Keratinocyte (primary cell): ENCODE data around the gene COPA. TPM values are rescaled to one million over a fixed set of nuclear protein-coding genes. Genes with fewer than 3 reads are reported as not detected.

ENCODE experiments used
- DNase-seq: peaks from one replicate; pipeline ENCODE4 v3.0.0-alpha.2; 2011; ENCODE audit warnings: low read depth, missing footprints, low spot score
- FAIRE-seq: peaks from 2 replicates; lab custom pipeline; 2011; peaks lifted over from hg19 to GRCh38; lab: Jason Lieb, UNC
- H2AFZ ChIP-seq: 2 replicates; pipeline ENCODE4 v1.6.0; 2012; ENCODE audit warnings: low read length, control low read depth, inconsistent platforms; ENCODE audit not compliant: control insufficient read depth
- H3K27ac ChIP-seq: 2 replicates; pipeline ENCODE4 v1.5.1; 2011; ENCODE audit warnings: low read length; ENCODE audit not compliant: control insufficient read depth, insufficient read depth
- H3K27me3 ChIP-seq: 3 replicates; pipeline ENCODE4 v1.6.0; 2011; ENCODE audit warnings: low read length; ENCODE audit not compliant: control insufficient read depth, insufficient read depth; ENCODE audit errors: extremely low read depth
- H3K36me3 ChIP-seq, 2 experiments: 2 replicates in 1 of 2; 3 replicates in 1 of 2; pipeline ENCODE4 v1.5.1; 2011; ENCODE audit warnings: low read length in 2 of 2, mild to moderate bottlenecking in 1 of 2; ENCODE audit not compliant: control insufficient read depth in 2 of 2, insufficient read depth in 2 of 2; ENCODE audit errors: extremely low read depth in 1 of 2
- H3K4me1 ChIP-seq: 3 replicates; pipeline ENCODE4 v1.5.1; 2011; ENCODE audit warnings: low read length; ENCODE audit not compliant: control insufficient read depth, insufficient read depth; ENCODE audit errors: extremely low read depth
- H3K4me2 ChIP-seq: 3 replicates; pipeline ENCODE4 v1.6.0; 2011; ENCODE audit warnings: low read depth, low read length; ENCODE audit not compliant: control insufficient read depth, insufficient read depth; ENCODE audit errors: extremely low read depth
- H3K4me3 ChIP-seq, 3 experiments: fragments of 200-600 bp in 1 of 3; sonication (generic) in 1 of 3; 2 replicates in 2 of 3; 3 replicates in 1 of 3; pipeline ENCODE4 v1.5.1; 2011 to 2016; ENCODE audit warnings: low read length in 3 of 3, mild to moderate bottlenecking in 3 of 3, control low read depth in 2 of 3, inconsistent platforms in 1 of 3, low read depth in 1 of 3, mixed read lengths in 1 of 3, mixed run types in 1 of 3, moderate library complexity in 1 of 3; ENCODE audit not compliant: control insufficient read depth in 2 of 3, insufficient read depth in 2 of 3; ENCODE audit errors: extremely low read depth in 1 of 3
- H3K79me2 ChIP-seq: 2 replicates; pipeline ENCODE4 v1.6.0; 2012; ENCODE audit warnings: low read length; ENCODE audit not compliant: control insufficient read depth, insufficient read depth
- H3K9ac ChIP-seq: 3 replicates; pipeline ENCODE4 v1.6.0; 2011; ENCODE audit warnings: low read length; ENCODE audit not compliant: control insufficient read depth, insufficient read depth; ENCODE audit errors: extremely low read depth
- H3K9me1 ChIP-seq: 3 replicates; pipeline ENCODE4 v1.6.0; 2011; ENCODE audit warnings: low read length; ENCODE audit not compliant: control insufficient read depth, insufficient read depth; ENCODE audit errors: extremely low read depth
- H3K9me3 ChIP-seq: 2 replicates; pipeline ENCODE4 v1.5.1; 2012; ENCODE audit warnings: low read depth, low read length; ENCODE audit not compliant: control insufficient read depth
- H4K20me1 ChIP-seq: 3 replicates; pipeline ENCODE4 v1.6.0; 2011; ENCODE audit warnings: low read length; ENCODE audit not compliant: control insufficient read depth, insufficient read depth; ENCODE audit errors: extremely low read depth
- EZH2 ChIP-seq: IDR thresholded peaks from one replicate; pipeline ENCODE4 v1.6.1; 2012; ENCODE audit warnings: inconsistent platforms, mild to moderate bottlenecking, low read length, moderate library complexity
- dilution Hi-C: fragments of 300-500 bp; cut with MboI; formaldehyde crosslinking; loops from one replicate; pipeline ENCODE4 v1.7.0; 2020; ENCODE audit warnings: low sequenced_read_pairs; ENCODE audit not compliant: extremely low pct_ligation_motif_present
- polyA plus RNA-seq, 5 experiments: library from polyadenylated mRNA; depleted of rRNA in 3 of 5; stranded (reverse) in 3 of 5; stranded (forward) in 1 of 5; unstranded in 1 of 5; fragments of >200 nt; gene quantifications; 1 replicate in 1 of 5; 2 replicates in 3 of 5; 3 replicates in 1 of 5; pipeline versions ENCODE4 v1.2.1 to v1.2.3, GENCODE V29; 2011 to 2012; ENCODE audit warnings: missing spikeins in 2 of 5, low read depth in 1 of 5, low replicate concordance in 1 of 5
- TF ChIP-seq, protein P1 (sequence below), 3 experiments: IDR thresholded peaks in 1 of 3; conservative IDR thresholded peaks in 1 of 3; optimal IDR thresholded peaks in 1 of 3; 2 replicates in 2 of 3; 3 replicates in 1 of 3; pipeline versions ENCODE3 to v1.5.1; 2011; ENCODE audit warnings: low read length in 3 of 3, mild to moderate bottlenecking in 3 of 3, moderate library complexity in 2 of 3, control low read depth in 1 of 3, inconsistent platforms in 1 of 3; ENCODE audit not compliant: insufficient read depth in 2 of 3; ENCODE audit errors: extremely low read depth in 1 of 3

Gene COPA
- polyA plus RNA-seq, 1 donor (not counting 4 experiments of a cell fraction or from before 2014, with no cell fraction given) = 169 TPM

DNA sequence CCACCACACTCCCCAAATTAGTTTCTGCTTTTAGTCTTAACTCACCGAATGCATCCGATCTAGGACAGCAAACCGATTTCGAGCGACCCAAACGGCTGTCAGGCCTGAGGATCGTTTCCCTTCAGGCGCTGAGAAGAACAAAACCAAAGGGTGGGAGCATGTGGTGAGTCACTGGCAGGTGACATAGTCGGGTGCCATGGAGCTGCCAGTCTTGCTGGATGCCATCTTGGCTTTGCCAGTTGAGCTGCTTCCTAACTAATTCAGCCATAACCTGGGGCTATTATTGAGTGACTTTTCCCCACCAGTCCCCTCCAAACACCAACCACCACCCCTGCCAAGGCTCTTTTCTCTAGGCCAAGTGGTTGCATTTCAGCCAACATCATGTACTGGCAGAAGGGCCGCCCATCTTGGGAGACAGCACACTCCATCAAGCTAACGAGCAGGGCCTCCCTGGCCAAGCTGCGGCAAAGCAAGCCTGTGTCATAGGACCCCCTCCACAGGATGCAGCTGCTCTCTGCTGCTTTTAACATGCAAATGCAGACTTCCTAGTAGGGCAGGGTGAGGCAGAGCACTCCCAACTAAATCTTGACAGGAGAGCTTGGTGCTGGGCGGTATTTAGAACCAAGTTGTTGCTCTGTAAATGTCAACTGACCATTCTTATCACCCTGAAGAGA is 35.8 kb downstream of the COPA start:
- H3K4me2 ChIP-seq = no peak overlapping the region
- no peaks in the 10 kb centered on the region for H3K79me2 ChIP-seq
- no peak overlapping the region for H3K9ac ChIP-seq
- no peak for TF ChIP-seq EZH2
- TF ChIP-seq, protein P1, sequence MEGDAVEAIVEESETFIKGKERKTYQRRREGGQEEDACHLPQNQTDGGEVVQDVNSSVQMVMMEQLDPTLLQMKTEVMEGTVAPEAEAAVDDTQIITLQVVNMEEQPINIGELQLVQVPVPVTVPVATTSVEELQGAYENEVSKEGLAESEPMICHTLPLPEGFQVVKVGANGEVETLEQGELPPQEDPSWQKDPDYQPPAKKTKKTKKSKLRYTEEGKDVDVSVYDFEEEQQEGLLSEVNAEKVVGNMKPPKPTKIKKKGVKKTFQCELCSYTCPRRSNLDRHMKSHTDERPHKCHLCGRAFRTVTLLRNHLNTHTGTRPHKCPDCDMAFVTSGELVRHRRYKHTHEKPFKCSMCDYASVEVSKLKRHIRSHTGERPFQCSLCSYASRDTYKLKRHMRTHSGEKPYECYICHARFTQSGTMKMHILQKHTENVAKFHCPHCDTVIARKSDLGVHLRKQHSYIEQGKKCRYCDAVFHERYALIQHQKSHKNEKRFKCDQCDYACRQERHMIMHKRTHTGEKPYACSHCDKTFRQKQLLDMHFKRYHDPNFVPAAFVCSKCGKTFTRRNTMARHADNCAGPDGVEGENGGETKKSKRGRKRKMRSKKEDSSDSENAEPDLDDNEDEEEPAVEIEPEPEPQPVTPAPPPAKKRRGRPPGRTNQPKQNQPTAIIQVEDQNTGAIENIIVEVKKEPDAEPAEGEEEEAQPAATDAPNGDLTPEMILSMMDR (optimal IDR thresholded peaks at IDR 0.05 in 1 of 3, IDR thresholded peaks at IDR 0.05 in 1 of 3, conservative IDR thresholded peaks at IDR 0.05 in 1 of 3; ENCODE audit: extremely low read depth in 1 of 3, insufficient read depth in 2 of 3, low read length in 3 of 3) = no peak
- H3K36me3 ChIP-seq = peaks cover 42 to 44% of the 10 kb centered on the region in 2 experiments
- no peaks in the 10 kb centered on the region for H3K9me1 ChIP-seq
- no peaks in the 10 kb centered on the region for H4K20me1 ChIP-seq
- DNase-seq = no peak
- no peak overlapping the region for H2AFZ ChIP-seq
- H3K4me1 ChIP-seq = no peaks in the 10 kb centered on the region
- FAIRE-seq = no peak
- no peaks in the 10 kb centered on the region for H3K27me3 ChIP-seq
- no peak overlapping the region for H3K4me3 ChIP-seq
- no peaks in the 10 kb centered on the region for H3K9me3 ChIP-seq
- H3K27ac ChIP-seq = no peak overlapping the region
- dilution Hi-C loops = no loop called here

DNA sequence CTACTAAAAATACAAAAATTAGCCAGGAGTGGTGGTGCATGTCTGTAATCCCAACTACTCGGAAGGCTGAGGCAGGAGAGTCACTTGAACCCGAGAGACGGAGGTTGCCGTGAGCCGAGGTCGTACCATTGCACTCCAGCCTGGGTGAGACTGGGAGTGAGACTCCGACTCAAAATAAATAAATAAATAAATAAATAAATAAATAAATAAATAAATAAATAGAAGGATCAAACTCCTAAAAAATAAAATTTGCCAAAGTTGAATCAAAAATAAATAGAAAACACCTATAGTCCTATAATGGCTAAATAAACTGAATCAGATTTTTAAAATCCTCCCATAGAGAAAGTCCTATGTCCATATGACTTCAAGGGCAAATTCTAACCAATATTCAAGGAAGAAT is 42.9 kb downstream of the COPA start:
- dilution Hi-C loops = no loop called here
- DNase-seq = no peak
- H3K36me3 ChIP-seq = peaks cover 32 to 36% of the 10 kb centered on the region in 2 experiments

More for the DNA sequence above, 42.9 kb downstream of the COPA start:
- no peak overlapping the region for H3K4me2 ChIP-seq
- no peak for TF ChIP-seq EZH2
- TF ChIP-seq, protein P1 (optimal IDR thresholded peaks at IDR 0.05 in 1 of 3, IDR thresholded peaks at IDR 0.05 in 1 of 3, conservative IDR thresholded peaks at IDR 0.05 in 1 of 3; ENCODE audit: extremely low read depth in 1 of 3, insufficient read depth in 2 of 3, low read length in 3 of 3) = no peak
- H3K4me3 ChIP-seq = no peak overlapping the region
- no peaks in the 10 kb centered on the region for H3K27me3 ChIP-seq
- no peaks in the 10 kb centered on the region for H3K4me1 ChIP-seq
- H3K79me2 ChIP-seq = no peaks in the 10 kb centered on the region
- no peak overlapping the region for H3K9ac ChIP-seq
- no peak overlapping the region for H3K27ac ChIP-seq
- H3K9me1 ChIP-seq = no peaks in the 10 kb centered on the region
- no peak for FAIRE-seq
- no peak overlapping the region for H2AFZ ChIP-seq
- H3K9me3 ChIP-seq = no peaks in the 10 kb centered on the region
- H4K20me1 ChIP-seq = no peaks in the 10 kb centered on the region
